ENCODE measurements around the gene RXRA. TPM values are rescaled to one million over a fixed set of nuclear protein-coding genes. Genes with fewer than 3 reads are reported as not detected.

The RXRA gene
- total and polyA plus RNA-seq, 2 of the 13 experiments (the other 11 are each of a cell fraction or from before 2014, with no cell fraction given) = 18.9 to 29.2 TPM

DNA sequence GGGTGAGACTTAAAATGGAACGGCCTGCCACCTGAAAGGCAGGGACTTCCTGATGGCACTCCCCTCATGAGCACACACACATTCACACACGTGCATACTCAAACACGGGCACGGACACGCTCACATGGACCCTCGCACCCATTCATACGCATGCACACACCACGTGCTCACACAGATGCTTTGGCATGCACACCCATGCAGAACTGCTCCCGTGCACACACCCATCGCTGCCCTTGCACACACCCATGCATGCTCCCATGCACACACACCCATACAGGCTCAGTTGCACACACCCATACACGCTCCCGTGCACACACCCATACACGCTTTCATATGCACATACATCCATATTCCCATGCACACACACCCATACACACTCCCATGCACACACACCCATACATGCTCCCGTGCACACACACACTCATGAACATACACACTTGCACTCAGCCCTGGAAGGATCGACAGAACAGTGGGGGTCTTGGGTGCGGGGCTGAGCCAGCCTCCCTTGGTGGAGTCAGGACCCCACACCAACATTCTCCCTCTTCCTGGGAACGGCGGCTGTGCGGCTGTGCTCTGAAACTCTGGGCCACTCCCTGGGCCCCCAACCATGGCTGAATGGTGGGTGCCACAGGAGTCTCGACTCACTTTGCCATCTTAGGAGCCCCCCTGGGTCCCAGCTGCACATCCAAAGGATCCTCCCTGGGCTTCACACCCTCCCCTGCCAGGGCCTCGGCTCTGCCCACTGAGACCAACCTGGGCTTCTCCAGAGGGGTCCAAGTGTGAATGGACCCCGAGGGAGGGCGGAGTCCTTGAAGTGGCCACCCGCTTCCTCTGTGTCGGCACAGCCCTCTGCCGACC lies 115.2 kb downstream of the RXRA start:
- FAIRE-seq = no peak
- ATAC-seq = no peak
- TF ChIP-seq RCOR2 (CRISPR knock-in tag; IDR thresholded peaks at IDR 0.05) (no peak), SNAPC2 (CRISPR knock-in tag; IDR thresholded peaks at IDR 0.05) (no peak), PRPF4 (IDR thresholded peaks at IDR 0.05; ENCODE audit: low read depth, low read length, poor library complexity, severe bottlenecking) (no peak), ZNF431 (CRISPR knock-in tag; IDR thresholded peaks at IDR 0.05; ENCODE audit: borderline replicate concordance, low read depth) (no peak), AGO1 (IDR thresholded peaks at IDR 0.05; ENCODE audit: low read depth, low read length, poor library complexity, severe bottlenecking) (peak; percentile 59), HNRNPLL (IDR thresholded peaks at IDR 0.05; ENCODE audit: low read depth, low read length, poor library complexity, severe bottlenecking) (peak; percentile 94), KMT2A (CRISPR knock-in tag; IDR thresholded peaks at IDR 0.05) (no peak), KLF6 (CRISPR knock-in tag; IDR thresholded peaks at IDR 0.05) (no peak), ZNF891 (CRISPR knock-in tag; IDR thresholded peaks at IDR 0.05) (no peak), ELF1 (CRISPR knock-in tag; IDR thresholded peaks at IDR 0.05) (no peak), NFATC3 (CRISPR knock-in tag; IDR thresholded peaks at IDR 0.05) (no peak), ZNF124 (CRISPR knock-in tag; IDR thresholded peaks at IDR 0.05) (no peak), NCOA5 (CRISPR knock-in tag; IDR thresholded peaks at IDR 0.05) (no peak)
- TF ChIP-seq, protein P1, sequence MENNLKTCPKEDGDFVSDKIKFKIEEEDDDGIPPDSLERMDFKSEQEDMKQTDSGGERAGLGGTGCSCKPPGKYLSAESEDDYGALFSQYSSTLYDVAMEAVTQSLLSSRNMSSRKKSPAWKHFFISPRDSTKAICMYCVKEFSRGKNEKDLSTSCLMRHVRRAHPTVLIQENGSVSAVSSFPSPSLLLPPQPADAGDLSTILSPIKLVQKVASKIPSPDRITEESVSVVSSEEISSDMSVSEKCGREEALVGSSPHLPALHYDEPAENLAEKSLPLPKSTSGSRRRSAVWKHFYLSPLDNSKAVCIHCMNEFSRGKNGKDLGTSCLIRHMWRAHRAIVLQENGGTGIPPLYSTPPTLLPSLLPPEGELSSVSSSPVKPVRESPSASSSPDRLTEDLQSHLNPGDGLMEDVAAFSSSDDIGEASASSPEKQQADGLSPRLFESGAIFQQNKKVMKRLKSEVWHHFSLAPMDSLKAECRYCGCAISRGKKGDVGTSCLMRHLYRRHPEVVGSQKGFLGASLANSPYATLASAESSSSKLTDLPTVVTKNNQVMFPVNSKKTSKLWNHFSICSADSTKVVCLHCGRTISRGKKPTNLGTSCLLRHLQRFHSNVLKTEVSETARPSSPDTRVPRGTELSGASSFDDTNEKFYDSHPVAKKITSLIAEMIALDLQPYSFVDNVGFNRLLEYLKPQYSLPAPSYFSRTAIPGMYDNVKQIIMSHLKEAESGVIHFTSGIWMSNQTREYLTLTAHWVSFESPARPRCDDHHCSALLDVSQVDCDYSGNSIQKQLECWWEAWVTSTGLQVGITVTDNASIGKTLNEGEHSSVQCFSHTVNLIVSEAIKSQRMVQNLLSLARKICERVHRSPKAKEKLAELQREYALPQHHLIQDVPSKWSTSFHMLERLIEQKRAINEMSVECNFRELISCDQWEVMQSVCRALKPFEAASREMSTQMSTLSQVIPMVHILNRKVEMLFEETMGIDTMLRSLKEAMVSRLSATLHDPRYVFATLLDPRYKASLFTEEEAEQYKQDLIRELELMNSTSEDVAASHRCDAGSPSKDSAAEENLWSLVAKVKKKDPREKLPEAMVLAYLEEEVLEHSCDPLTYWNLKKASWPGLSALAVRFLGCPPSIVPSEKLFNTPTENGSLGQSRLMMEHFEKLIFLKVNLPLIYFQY (CRISPR knock-in tag; IDR thresholded peaks at IDR 0.05; ENCODE audit: borderline replicate concordance) = no peak
- TF ChIP-seq, protein P2, sequence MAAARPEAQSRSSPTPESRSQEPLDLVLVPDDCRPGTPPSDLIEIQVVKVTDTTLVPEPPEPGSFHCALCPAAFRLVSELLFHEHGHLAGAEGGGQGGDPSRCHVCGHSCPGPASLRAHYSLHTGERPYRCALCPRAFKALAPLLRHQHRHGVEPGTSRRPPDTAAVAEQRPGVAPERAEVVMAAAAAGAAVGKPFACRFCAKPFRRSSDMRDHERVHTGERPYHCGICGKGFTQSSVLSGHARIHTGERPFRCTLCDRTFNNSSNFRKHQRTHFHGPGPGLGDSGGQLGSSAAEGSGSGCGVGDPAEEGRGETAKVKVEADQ (CRISPR knock-in tag; IDR thresholded peaks at IDR 0.05; ENCODE audit: borderline replicate concordance) = no peak
- TF ChIP-seq, protein P3, sequence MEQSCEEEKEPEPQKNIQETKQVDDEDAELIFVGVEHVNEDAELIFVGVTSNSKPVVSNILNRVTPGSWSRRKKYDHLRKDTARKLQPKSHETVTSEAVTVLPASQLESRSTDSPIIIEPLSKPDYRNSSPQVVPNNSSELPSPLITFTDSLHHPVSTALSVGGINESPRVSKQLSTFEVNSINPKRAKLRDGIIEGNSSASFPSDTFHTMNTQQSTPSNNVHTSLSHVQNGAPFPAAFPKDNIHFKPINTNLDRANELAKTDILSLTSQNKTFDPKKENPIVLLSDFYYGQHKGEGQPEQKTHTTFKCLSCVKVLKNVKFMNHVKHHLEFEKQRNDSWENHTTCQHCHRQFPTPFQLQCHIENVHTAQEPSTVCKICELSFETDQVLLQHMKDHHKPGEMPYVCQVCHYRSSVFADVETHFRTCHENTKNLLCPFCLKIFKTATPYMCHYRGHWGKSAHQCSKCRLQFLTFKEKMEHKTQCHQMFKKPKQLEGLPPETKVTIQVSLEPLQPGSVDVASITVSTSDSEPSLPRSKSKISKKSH (CRISPR knock-in tag; IDR thresholded peaks at IDR 0.05; ENCODE audit: borderline replicate concordance) = no peak
- TF ChIP-seq, protein P4, sequence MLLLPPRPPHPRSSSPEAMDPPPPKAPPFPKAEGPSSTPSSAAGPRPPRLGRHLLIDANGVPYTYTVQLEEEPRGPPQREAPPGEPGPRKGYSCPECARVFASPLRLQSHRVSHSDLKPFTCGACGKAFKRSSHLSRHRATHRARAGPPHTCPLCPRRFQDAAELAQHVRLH (CRISPR knock-in tag; IDR thresholded peaks at IDR 0.05; ENCODE audit: borderline replicate concordance, low read depth) = no peak

More for the DNA sequence above, 115.2 kb downstream of the RXRA start:
- 29% methylated on average over 17 of the region's 26 CpGs for WGBS (ENCODE audit: low lambda C conversion rate)
- no peaks in the 10 kb centered on the region for H3K9me3 ChIP-seq (ENCODE audit: low read length)
- H3K27me3 ChIP-seq (ENCODE audit: control insufficient read depth in 1 of 2, insufficient read depth in 2 of 2, low read length in 2 of 2) = peaks cover 0 to 17% of the 10 kb centered on the region in 2 experiments; a peak in 2 of 5 replicates
- H2AFZ ChIP-seq (ENCODE audit: low read length) = no peak overlapping the region
- no peak overlapping the region for H3K9ac ChIP-seq (ENCODE audit: insufficient read depth, low read depth, low read length)
- no peak for DNase-seq (ENCODE audit: low spot score)
- no peaks in the 10 kb centered on the region for H3K79me2 ChIP-seq (ENCODE audit: insufficient read depth, low read length)
- in situ Hi-C loops (cut with HindIII; ENCODE audit: extremely low pct_ligation_motif_present, low pct_unique_long_range_greater_than_20kb) (loop anchor here (5.0 kb wide), 1 partner anchor 274 kb away; no protein-coding TSS in a partner anchor), intact Hi-C loops (cut with micrococcal nuclease; ENCODE audit: unreplicated experiment) (loop anchor here (10.0 kb wide), 1 partner anchor 1447 kb away; no protein-coding TSS in a partner anchor)
- no peaks in the 10 kb centered on the region for H4K20me1 ChIP-seq (ENCODE audit: insufficient read depth, low read length)
- 0 out of 2 replicates have a peak overlapping the region, but pooled peaks have one; percentile 11 for H3K4me2 ChIP-seq (ENCODE audit: low read depth, low read length)
- H3K4me1 ChIP-seq (ENCODE audit: insufficient read depth, low read length) = peaks cover 71% of the 10 kb centered on the region
- ChIA-PET CTCF (ENCODE audit: low intra/inter-chr PET ratio, low total read pairs) (no interaction called here), POLR2A (interaction anchor here (0.6 to 1.8 kb wide), 2 partner anchors 16 to 272 kb away, joined by 3 to 4 read pairs; no protein-coding TSS in a partner anchor)
- H3K36me3 ChIP-seq (replicated peaks in 1 of 2; ENCODE audit: control insufficient read depth in 1 of 2, insufficient read depth in 2 of 2, low read length in 2 of 2) = peaks cover 4 to 5% of the 10 kb centered on the region in 2 experiments; a peak in 1 of 5 replicates
- BruUV-seq (replicated peaks) = no TSS peak
- no peak overlapping the region for H3K4me3 ChIP-seq (replicated peaks in 1 of 3; ENCODE audit: insufficient read depth in 1 of 3, low read depth in 2 of 3, low read length in 3 of 3)
- no peak overlapping the region for H3K27ac ChIP-seq (ENCODE audit: extremely low read length, insufficient read depth, low read length)
